Activated CD8-positive, alpha-beta memory T cell treated with anti-CD3 and anti-CD28 coated beads, Interleukin-2, amount 50 U/mL, for 4 hours (primary cell): ENCODE data around the gene L1CAM.

ENCODE experiments used
- DNase-seq: peaks from one replicate; pipeline ENCODE4 v3.0.0-alpha.2; 2020

L1CAM gene, protein sequence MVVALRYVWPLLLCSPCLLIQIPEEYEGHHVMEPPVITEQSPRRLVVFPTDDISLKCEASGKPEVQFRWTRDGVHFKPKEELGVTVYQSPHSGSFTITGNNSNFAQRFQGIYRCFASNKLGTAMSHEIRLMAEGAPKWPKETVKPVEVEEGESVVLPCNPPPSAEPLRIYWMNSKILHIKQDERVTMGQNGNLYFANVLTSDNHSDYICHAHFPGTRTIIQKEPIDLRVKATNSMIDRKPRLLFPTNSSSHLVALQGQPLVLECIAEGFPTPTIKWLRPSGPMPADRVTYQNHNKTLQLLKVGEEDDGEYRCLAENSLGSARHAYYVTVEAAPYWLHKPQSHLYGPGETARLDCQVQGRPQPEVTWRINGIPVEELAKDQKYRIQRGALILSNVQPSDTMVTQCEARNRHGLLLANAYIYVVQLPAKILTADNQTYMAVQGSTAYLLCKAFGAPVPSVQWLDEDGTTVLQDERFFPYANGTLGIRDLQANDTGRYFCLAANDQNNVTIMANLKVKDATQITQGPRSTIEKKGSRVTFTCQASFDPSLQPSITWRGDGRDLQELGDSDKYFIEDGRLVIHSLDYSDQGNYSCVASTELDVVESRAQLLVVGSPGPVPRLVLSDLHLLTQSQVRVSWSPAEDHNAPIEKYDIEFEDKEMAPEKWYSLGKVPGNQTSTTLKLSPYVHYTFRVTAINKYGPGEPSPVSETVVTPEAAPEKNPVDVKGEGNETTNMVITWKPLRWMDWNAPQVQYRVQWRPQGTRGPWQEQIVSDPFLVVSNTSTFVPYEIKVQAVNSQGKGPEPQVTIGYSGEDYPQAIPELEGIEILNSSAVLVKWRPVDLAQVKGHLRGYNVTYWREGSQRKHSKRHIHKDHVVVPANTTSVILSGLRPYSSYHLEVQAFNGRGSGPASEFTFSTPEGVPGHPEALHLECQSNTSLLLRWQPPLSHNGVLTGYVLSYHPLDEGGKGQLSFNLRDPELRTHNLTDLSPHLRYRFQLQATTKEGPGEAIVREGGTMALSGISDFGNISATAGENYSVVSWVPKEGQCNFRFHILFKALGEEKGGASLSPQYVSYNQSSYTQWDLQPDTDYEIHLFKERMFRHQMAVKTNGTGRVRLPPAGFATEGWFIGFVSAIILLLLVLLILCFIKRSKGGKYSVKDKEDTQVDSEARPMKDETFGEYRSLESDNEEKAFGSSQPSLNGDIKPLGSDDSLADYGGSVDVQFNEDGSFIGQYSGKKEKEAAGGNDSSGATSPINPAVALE

DNA sequence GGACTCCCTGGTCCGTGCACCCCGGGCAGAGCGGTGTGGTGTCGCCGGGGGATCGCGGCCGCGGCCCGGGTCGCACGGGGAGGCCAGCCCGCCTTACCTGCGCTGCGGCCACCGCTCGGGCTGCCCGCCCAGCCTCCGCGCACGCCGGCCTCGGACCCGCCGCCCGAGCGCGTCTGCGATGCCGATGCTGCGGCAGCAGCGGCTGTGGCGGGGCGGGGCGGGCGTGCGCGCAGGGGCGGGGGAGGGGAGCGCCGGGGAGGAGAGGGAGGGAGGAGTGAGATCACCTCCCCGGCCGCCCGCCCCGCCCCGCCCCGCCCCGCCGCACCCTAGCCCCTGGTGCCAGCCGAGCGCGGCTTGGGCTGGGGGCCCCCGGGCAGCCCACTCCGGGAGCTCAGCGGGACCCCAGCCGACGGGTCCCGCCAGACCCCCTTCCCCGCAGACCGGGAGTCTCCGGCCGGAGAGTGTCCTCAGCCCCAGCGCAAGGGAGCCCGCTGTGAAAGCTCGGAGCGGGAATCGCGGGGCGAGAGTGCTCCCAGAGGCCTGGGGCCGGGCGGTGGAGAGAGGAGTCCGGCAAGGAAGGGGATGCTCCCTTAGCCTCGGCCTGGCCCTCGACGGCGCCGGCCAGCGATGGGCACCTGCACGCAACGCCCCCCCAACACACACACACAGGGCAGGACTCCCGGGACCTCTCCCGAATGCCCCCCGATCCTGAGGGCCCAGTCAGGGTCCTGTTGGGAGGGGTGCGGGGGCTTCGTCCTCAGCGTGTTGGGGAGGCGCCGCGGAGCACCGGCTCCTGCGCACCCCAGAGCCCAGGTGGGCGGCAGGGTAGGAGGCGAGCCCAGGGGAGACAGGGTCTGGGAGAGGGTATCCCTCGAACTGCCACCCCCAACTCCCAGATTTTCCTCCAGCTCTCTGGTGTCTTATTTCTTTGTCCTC lies at the start of gene L1CAM:
Gene L1CAM, minus strand, starts transcription at position 206 of the 936 bp plus-strand sequence. CDS start 10,337 bp downstream, outside the sequence.
- peak; percentile 38 for DNase-seq

GRCh38 chrX:153935326-153935851 lies 49.4 kb upstream of the L1CAM start:
- DNase-seq = no peak

GRCh38 chrX:153934762-153935325 lies 48.9 kb upstream of the L1CAM start, which contains the start of gene NAA10:
Gene NAA10 (minus strand): TSS chrX:153935037. CDS start chrX:153934904, 133 bp downstream.
- peak; percentile 65 for DNase-seq

DNA sequence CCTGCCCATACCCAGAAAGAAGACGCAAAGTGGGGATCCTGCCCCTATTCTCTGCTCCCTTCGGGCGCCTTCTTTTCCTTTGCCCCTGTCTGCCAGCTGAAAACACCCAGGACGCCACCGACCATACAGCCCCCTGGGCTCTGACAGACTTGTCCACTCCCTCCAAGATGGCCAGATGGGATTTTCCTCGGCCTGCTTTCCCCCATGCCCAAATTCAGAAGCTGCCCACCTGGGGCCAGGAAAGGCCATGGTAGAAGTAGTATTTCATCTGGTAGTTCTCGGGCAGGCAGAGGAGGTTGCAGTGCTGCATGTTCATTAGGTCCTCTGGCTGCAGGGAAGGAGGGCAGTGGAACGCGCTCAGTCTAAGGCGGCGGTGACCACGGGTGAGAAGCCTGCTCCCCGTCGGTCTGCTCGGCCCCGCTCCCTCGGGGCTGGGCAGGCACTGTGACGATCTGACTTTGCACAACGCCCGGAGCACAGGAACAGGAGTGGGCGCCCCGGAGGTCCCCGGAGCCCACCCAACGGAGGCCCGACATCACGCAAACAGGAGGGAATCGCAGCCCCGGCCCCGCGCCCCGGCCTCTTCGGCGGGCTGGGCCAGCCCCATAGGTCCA lies 48.3 kb upstream of the L1CAM start:
- no peak for DNase-seq

GRCh38 chrX:153933748-153934147 lies 47.8 kb upstream of the L1CAM start:
- no peak for DNase-seq

DNA sequence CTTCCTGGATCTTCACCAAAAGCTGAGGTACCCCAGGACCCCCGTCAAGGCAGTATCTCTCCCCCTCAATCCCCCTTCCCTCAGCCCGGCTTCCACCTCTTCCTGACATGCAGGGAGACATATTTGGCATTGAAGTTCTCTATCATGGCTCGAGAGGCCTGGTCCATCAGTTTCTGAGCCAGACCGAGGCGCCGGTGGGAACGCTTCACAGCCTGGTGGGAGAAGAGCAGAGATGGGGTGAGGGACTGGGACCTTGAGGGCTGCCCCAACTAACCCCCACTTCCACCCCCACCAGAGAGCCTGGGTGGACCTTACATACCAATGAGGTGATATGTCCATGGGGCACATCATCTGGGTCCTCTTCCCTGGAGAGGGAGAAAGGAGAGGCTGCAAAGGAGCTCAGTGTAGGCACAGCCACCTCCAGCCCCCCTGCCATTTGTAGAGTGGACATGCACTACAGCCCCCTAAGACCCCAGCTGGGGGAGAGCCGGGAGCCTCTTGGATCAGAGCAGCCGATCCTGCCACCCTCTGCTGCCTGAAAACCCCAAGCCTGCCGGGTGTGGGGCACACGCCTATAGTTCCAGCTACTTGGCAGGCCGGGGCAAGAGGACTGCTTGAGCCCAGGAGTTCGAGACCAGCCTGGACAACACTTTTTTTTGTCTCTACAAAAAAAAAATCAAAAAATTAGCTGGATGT lies 46.4 kb upstream of the L1CAM start:
- DNase-seq = no peak

GRCh38 chrX:153931748-153932147 lies 45.8 kb upstream of the L1CAM start:
- no peak for DNase-seq

- DNase-seq = no peak
Observed at GRCh38 chrX:153931151-153931550, 45.2 kb upstream of the L1CAM start.

GRCh38 chrX:153930011-153930910 lies 44.3 kb upstream of the L1CAM start:
- no peak for DNase-seq

- DNase-seq = no peak
Observed at GRCh38 chrX:153929576-153929975, 43.6 kb upstream of the L1CAM start.

DNA sequence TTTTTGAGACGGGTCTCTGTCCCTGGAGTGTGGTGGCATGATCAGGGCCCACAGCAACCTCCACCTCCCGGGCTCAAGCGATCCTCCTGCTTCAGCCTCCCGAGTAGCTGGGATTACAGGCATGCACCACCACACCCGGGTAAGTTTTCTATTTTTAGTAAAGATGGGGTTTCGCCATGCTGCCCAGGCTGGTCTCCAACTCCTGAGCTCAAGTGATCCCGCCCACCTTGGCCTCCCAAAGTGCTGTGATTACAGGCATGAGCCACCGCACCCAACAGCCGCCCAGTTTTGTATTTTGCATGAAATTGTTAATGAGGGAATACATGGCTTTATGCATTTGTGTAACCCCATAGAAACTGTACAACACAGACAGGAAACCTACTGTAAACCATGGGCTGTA lies 42.9 kb upstream of the L1CAM start:
- no peak for DNase-seq

DNA sequence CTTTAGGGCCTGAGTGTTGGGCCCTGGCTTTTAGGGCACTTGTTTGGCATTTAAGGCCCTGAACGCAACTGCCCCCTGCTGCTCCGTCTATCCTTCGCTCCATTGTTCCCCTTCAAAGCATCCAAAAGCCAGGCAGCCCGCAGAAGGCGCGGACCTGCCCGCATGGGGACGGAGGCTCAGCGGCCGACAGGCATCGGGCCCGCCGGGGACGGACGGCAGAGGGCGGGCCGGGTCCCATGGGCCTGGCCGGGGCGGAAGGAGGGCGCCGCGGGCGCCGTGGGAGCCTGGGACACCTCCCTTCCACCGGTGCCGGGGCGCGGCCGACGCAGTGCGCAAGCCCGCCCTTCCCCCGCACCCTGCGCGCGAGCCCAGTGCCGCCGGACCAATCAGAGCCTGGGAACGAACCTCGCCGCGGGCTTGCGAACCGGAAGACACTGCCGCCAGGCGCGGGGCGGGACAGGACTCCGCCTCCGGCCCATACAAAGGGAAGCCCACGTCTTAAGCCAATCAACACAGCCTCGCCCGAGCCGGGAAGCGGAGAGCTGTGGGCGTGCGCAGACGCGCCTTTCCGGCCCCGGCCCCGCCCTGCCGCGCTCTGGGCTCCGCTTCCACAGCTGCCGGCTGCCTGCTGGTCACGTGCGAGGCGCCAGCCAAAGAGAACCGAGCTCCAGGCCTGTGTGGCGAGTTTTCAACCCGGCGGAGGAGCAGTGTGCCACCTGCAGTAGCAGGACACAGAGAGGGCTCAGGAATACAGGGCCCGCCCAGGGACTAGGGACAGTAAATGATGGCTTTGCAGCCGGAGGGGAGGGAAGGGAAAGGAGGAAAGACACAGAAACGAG lies 42.2 kb upstream of the L1CAM start:
- peak; percentile 93 for DNase-seq

DNA sequence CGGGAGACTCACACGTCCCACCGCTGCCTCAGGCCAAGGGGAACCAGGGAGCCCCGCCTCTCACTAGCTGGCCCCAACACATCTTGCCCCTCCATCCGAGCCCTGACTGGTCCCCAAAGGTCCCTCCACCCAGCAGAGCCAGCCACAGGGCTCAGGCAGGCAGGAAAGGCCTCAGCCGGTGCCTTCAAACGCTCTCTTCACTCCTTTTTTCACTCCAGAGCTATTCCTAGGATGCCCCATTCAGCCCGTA lies 41.6 kb upstream of the L1CAM start:
- DNase-seq = no peak

GRCh38 chrX:153926858-153927671 lies 41.1 kb upstream of the L1CAM start:
- peak; percentile 69 for DNase-seq

GRCh38 chrX:153926552-153926857 lies 40.5 kb upstream of the L1CAM start:
- DNase-seq = no peak

GRCh38 chrX:153925739-153926551 lies 40.0 kb upstream of the L1CAM start, which contains the start of gene ARHGAP4:
Gene ARHGAP4 (minus strand): TSS chrX:153926264. CDS start chrX:153926202, 62 bp downstream.
- peak; percentile 52 for DNase-seq

GRCh38 chrX:153925387-153925738 lies 39.4 kb upstream of the L1CAM start:
- no peak for DNase-seq
